H9 (cell line): ENCODE measurements around the gene PIK3CD. TPM values are rescaled to one million over a fixed set of nuclear protein-coding genes. Genes with fewer than 3 reads are reported as not detected.

Experiments used
- DNase-seq: peaks from one replicate; pipeline ENCODE4 v3.0.0-alpha.2; 2017
- H2AFZ ChIP-seq: one replicate; pipeline ENCODE4 v1.6.1; 2013; ENCODE audit warnings: mild to moderate bottlenecking, low read length, control low read depth, moderate library complexity
- H2AK5ac ChIP-seq: 2 replicates; pipeline ENCODE4 v1.6.1; 2013; ENCODE audit warnings: low read length, control low read depth, mixed read lengths; ENCODE audit not compliant: insufficient read length
- H2BK120ac ChIP-seq: one replicate; pipeline ENCODE4 v1.6.1; 2013; ENCODE audit warnings: low read depth, mild to moderate bottlenecking, low read length, control low read depth, inconsistent platforms; ENCODE audit not compliant: poor library complexity, severe bottlenecking
- H2BK12ac ChIP-seq: 2 replicates; pipeline ENCODE4 v1.6.1; 2013; ENCODE audit warnings: low read length, control low read depth, mixed read lengths, low read depth; ENCODE audit not compliant: insufficient read length
- H2BK15ac ChIP-seq: 2 replicates; pipeline ENCODE4 v1.6.1; 2013; ENCODE audit warnings: low read depth, low read length, control low read depth
- H2BK20ac ChIP-seq: one replicate; pipeline ENCODE4 v1.6.1; 2013; ENCODE audit warnings: low read depth, mild to moderate bottlenecking, low read length, control low read depth, inconsistent platforms; ENCODE audit not compliant: poor library complexity, severe bottlenecking
- H2BK5ac ChIP-seq: 2 replicates; pipeline ENCODE4 v1.6.1; 2013; ENCODE audit warnings: low read length, control low read depth, mixed read lengths; ENCODE audit not compliant: insufficient read length
- H3K14ac ChIP-seq: 2 replicates; pipeline ENCODE4 v1.6.1; 2013; ENCODE audit warnings: low read length, control low read depth; ENCODE audit not compliant: insufficient read depth
- H3K18ac ChIP-seq: 2 replicates; pipeline ENCODE4 v1.6.1; 2013; ENCODE audit warnings: low read depth, mild to moderate bottlenecking, mixed read lengths, low read length, control low read depth; ENCODE audit not compliant: insufficient read length
- H3K23ac ChIP-seq: 2 replicates; pipeline ENCODE4 v1.6.1; 2013; ENCODE audit warnings: low read length, control low read depth, mixed read lengths, low read depth; ENCODE audit not compliant: insufficient read length
- H3K23me2 ChIP-seq: 2 replicates; pipeline ENCODE4 v1.6.1; 2013; ENCODE audit warnings: low read depth, mild to moderate bottlenecking, mixed read lengths, low read length, control low read depth; ENCODE audit not compliant: insufficient read length, poor library complexity, severe bottlenecking
- H3K27ac ChIP-seq: 2 replicates; pipeline ENCODE4 v1.5.1; 2013; ENCODE audit warnings: low read length, control low read depth, mixed read lengths, low read depth; ENCODE audit not compliant: insufficient read length
- H3K27me3 ChIP-seq: 2 replicates; pipeline ENCODE4 v1.6.1; 2013; ENCODE audit warnings: low read length, control low read depth, inconsistent platforms; ENCODE audit not compliant: insufficient read depth
- H3K4ac ChIP-seq: 2 replicates; pipeline ENCODE4 v1.6.1; 2013; ENCODE audit warnings: low read depth, mild to moderate bottlenecking, control low read depth, inconsistent platforms, low read length, moderate library complexity
- H3K4me1 ChIP-seq: 2 replicates; pipeline ENCODE4 v1.6.1; 2013; ENCODE audit warnings: low read length, control low read depth, inconsistent platforms; ENCODE audit not compliant: insufficient read depth
- H3K4me2 ChIP-seq: 2 replicates; pipeline ENCODE4 v1.6.1; 2013; ENCODE audit warnings: low read length, control low read depth, mixed read lengths; ENCODE audit not compliant: insufficient read length, insufficient read depth
- H3K56ac ChIP-seq: 2 replicates; pipeline ENCODE4 v1.6.1; 2013; ENCODE audit warnings: low read depth, mild to moderate bottlenecking, mixed read lengths, low read length, control low read depth; ENCODE audit not compliant: insufficient read length
- H3K79me1 ChIP-seq: 2 replicates; pipeline ENCODE4 v1.6.1; 2013; ENCODE audit warnings: low read depth, mild to moderate bottlenecking, moderate library complexity, low read length, control low read depth, inconsistent platforms; ENCODE audit not compliant: insufficient read depth, poor library complexity, severe bottlenecking
- H3K79me2 ChIP-seq: 2 replicates; pipeline ENCODE4 v1.6.1; 2013; ENCODE audit warnings: low read length, control low read depth, inconsistent platforms; ENCODE audit not compliant: insufficient read depth
- H3K9ac ChIP-seq: 2 replicates; pipeline ENCODE4 v1.6.1; 2013; ENCODE audit warnings: low read length, control low read depth, mixed read lengths; ENCODE audit not compliant: insufficient read length; ENCODE audit errors: extremely low read depth
- H3K9me3 ChIP-seq: one replicate; pipeline ENCODE4 v1.6.1; 2013; ENCODE audit warnings: low read depth, low read length, inconsistent platforms; ENCODE audit not compliant: control insufficient read depth
- H3T11ph ChIP-seq: one replicate; pipeline ENCODE4 v1.6.1; 2013; ENCODE audit warnings: mild to moderate bottlenecking, low read length, control low read depth, inconsistent platforms
- H4K20me1 ChIP-seq: one replicate; pipeline ENCODE4 v1.6.1; 2013; ENCODE audit not compliant: control insufficient read depth, insufficient read length, insufficient read depth
- H4K5ac ChIP-seq: 2 replicates; pipeline ENCODE4 v1.6.1; 2013; ENCODE audit warnings: low read depth, mild to moderate bottlenecking, mixed read lengths, low read length, control low read depth; ENCODE audit not compliant: insufficient read length
- H4K8ac ChIP-seq: replicated peaks from 2 replicates; pipeline ENCODE4 v1.6.1; 2013; ENCODE audit warnings: low read length, control low read depth, mixed read lengths, low read depth; ENCODE audit not compliant: insufficient read length
- H4K91ac ChIP-seq: 2 replicates; pipeline ENCODE4 v1.6.1; 2013; ENCODE audit warnings: low read depth, mild to moderate bottlenecking, moderate library complexity, mixed read lengths, low read length, control low read depth; ENCODE audit not compliant: insufficient read length
- H3K27ac Mint-ChIP-seq, 3 experiments: 2 replicates in 2 of 3; 3 replicates in 1 of 3; pipeline ENCODE4 v1.8.0; 2020 to 2021; ENCODE audit warnings: mixed read lengths in 3 of 3, mild to moderate bottlenecking in 1 of 3, moderate library complexity in 1 of 3
- H3K27me3 Mint-ChIP-seq: 2 replicates; pipeline ENCODE4 v1.8.0; 2021; ENCODE audit warnings: low read depth, mild to moderate bottlenecking, moderate library complexity, mixed read lengths
- H3K36me3 Mint-ChIP-seq, 3 experiments: 2 replicates in 2 of 3; 3 replicates in 1 of 3; pipeline ENCODE4 v1.8.0; 2020 to 2021; ENCODE audit warnings: low read depth in 3 of 3, mixed read lengths in 3 of 3; ENCODE audit not compliant: insufficient read depth in 1 of 3
- H3K4me1 Mint-ChIP-seq, 2 experiments: 2 replicates each; pipeline ENCODE4 v1.8.0; 2020; ENCODE audit warnings: mixed read lengths in 2 of 2
- H3K4me3 Mint-ChIP-seq, 2 experiments: 2 replicates in 1 of 2; 3 replicates in 1 of 2; pipeline ENCODE4 v1.8.0; 2020 to 2021; ENCODE audit warnings: mild to moderate bottlenecking in 2 of 2, mixed read lengths in 2 of 2, moderate library complexity in 1 of 2
- H3K9me3 Mint-ChIP-seq, 2 experiments: 2 replicates in 1 of 2; 3 replicates in 1 of 2; pipeline ENCODE4 v1.8.0; 2020; ENCODE audit warnings: mild to moderate bottlenecking in 2 of 2, mixed read lengths in 2 of 2, moderate library complexity in 1 of 2
- WGBS: extraction: QIAGEN DNeasy Blood & Tissue Kit; methylation state at CpG from one replicate; pipeline ENCODE4 v1.1.7; 2013; ENCODE audit warnings: missing lambda C conversion rate, low lambda C conversion rate, mixed read lengths; ENCODE audit not compliant: insufficient read length; ENCODE audit errors: extremely low coverage; 5-methylcytosine and 5-hydroxymethylcytosine counted together
- total RNA-seq: library from RNA; stranded (reverse); gene quantifications from 2 replicates; pipeline ENCODE4 v1.2.1, GENCODE V29; 2021
- TF ChIP-seq, protein P1 (sequence below): fragments of 200-600 bp; sonication (generic); conservative IDR thresholded peaks from 3 replicates; pipeline ENCODE4 v1.8.0; 2021; ENCODE audit warnings: antibody characterized with exemption, mild to moderate bottlenecking

PIK3CD gene
- total RNA-seq, 1 experiment from 2014 or later: 10.0 TPM

DNA sequence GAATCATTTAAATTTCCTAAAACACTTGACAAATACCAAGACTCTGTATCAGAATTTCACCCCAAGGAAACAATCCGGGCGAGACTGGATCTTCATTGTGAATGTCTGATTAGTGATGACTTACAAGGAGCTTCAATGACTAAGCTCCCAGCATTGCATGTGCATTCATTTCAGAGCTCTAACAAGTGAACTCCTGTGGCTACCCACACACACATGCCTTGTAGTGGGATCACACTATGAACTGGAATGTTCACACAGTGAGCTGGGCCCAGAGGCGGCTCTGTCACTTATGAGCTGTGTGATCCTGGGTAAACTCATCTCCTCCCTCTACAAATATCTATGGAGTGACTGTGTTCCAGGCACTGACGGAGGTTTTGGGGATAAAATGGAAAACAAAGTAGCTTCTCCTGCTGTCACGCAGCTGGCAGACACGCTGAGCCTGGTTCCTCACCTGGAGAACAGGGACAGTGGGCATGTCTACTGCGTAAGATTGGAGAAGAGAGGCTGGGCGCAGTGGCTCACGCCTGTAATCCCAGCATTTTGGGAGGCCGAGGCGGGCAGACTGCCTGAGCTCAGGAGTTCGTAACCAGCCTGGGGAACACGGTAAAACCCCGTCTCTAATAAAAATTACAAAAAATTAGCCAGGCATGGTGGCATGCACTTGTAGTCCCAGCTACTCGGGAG, 115.4 kb downstream of the PIK3CD start:
- no peaks in the 10 kb centered on the region for H4K20me1 ChIP-seq
- WGBS: no CpG with 5 or more reads among the region's 15 CpGs

More for the DNA sequence above, 115.4 kb downstream of the PIK3CD start:
- Histone ChIP-seq H4K91ac (no peak overlapping the region), H2BK120ac (no peak overlapping the region), H3K9me3 (no peaks in the 10 kb centered on the region), H2BK12ac (no peak overlapping the region), H3T11ph (no peak overlapping the region), H2AFZ (no peak overlapping the region), H3K27ac (no peak overlapping the region), H3K27me3 (no peaks in the 10 kb centered on the region), H3K56ac (no peak overlapping the region), H3K4ac (no peak overlapping the region), H2BK5ac (no peak overlapping the region), H2BK20ac (no peak overlapping the region), H3K18ac (no peak overlapping the region), H4K5ac (no peak overlapping the region), H3K4me2 (no peak overlapping the region), H2AK5ac (no peak overlapping the region), H3K23me2 (no peaks in the 10 kb centered on the region), H3K9ac (no peak overlapping the region), H3K4me1 (peaks cover 5% of the 10 kb centered on the region; the same call in 1 of the 2 replicates), H2BK15ac (no peak overlapping the region), H3K79me1 (peaks cover 7% of the 10 kb centered on the region), H3K79me2 (no peaks in the 10 kb centered on the region; the same call in 1 of the 2 replicates), H4K8ac (no peak overlapping the region), H3K23ac (no peak overlapping the region), H3K14ac (no peak overlapping the region)
- H3K27ac Mint-ChIP-seq: peak overlapping the region in 2 of 3 experiments; percentile 91; a peak in 2 of 7 replicates
- H3K4me1 Mint-ChIP-seq: peaks cover 19 to 39% of the 10 kb centered on the region in 2 experiments
- no peak overlapping the region for H3K4me3 Mint-ChIP-seq
- TF ChIP-seq, protein P1, sequence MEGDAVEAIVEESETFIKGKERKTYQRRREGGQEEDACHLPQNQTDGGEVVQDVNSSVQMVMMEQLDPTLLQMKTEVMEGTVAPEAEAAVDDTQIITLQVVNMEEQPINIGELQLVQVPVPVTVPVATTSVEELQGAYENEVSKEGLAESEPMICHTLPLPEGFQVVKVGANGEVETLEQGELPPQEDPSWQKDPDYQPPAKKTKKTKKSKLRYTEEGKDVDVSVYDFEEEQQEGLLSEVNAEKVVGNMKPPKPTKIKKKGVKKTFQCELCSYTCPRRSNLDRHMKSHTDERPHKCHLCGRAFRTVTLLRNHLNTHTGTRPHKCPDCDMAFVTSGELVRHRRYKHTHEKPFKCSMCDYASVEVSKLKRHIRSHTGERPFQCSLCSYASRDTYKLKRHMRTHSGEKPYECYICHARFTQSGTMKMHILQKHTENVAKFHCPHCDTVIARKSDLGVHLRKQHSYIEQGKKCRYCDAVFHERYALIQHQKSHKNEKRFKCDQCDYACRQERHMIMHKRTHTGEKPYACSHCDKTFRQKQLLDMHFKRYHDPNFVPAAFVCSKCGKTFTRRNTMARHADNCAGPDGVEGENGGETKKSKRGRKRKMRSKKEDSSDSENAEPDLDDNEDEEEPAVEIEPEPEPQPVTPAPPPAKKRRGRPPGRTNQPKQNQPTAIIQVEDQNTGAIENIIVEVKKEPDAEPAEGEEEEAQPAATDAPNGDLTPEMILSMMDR: no peak
- H3K36me3 Mint-ChIP-seq: peaks cover 9 to 25% (median 24%) of the 10 kb centered on the region in 3 experiments; a peak in 6 of 7 replicates
- DNase-seq: no peak
- no peaks in the 10 kb centered on the region for H3K9me3 Mint-ChIP-seq
- no peaks in the 10 kb centered on the region for H3K27me3 Mint-ChIP-seq
